Forelimb muscle (tissue), 1 donor: Measurements from ENCODE around the gene SLC22A17. TPM values are rescaled to one million over a fixed set of nuclear protein-coding genes. Genes with fewer than 3 reads are reported as not detected.

ENCODE experiments used
- DNase-seq: peaks from one replicate; pipeline ENCODE4 v3.0.0-alpha.2; 2013; ENCODE audit warnings: low read depth
- polyA plus RNA-seq: library from polyadenylated mRNA; unstranded; fragments of 120-200 nt; gene quantifications from one replicate; pipeline ENCODE4 v1.2.1, GENCODE V29; 2013; ENCODE audit not compliant: insufficient read length

SLC22A17 gene
- polyA plus RNA-seq, 1 donor, result 23.3 TPM

DNA sequence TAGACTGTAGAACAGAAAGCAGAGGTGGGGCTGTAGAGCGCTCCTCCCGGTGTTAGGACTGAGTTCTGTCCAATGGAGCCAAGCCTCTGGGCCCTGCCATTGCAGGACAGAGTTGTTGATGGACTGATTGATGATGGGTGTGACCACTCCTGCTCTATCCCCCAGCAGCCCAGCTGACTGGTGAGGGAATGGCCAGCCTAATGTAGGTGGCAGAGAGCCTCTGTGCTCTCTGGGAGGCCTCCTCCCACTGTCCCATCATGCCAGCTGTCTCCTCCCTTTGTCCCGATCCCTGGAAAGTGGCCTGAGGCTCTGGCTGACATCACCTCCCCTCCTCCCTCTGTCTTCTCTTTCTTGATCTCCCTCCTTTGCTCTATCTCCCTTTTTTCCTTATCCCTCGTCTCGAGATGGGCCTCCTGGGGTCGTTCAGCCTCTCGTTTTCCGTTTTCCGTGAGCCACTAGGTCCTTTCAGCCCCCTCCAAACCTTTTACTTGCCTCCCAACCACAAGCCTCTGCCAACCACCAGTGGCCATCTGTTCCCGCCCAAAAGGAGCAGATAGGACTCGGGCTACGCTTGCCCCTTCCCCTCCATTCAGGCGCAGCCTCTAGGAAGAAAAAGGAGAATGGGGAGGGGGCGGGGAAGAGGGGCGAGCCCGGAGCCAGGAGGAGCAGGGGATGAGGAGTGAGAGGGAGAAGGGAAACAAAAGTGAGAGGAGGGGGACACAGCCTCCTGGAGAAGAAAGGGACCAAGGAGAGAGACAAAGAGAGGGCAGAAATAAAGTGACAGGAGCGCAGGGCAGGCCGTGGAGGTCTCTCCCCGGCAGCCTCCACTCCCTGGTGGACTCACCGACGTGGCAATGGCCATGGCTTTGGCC lies 11.7 kb upstream of the SLC22A17 start:
- peak; percentile 34 for DNase-seq

DNA sequence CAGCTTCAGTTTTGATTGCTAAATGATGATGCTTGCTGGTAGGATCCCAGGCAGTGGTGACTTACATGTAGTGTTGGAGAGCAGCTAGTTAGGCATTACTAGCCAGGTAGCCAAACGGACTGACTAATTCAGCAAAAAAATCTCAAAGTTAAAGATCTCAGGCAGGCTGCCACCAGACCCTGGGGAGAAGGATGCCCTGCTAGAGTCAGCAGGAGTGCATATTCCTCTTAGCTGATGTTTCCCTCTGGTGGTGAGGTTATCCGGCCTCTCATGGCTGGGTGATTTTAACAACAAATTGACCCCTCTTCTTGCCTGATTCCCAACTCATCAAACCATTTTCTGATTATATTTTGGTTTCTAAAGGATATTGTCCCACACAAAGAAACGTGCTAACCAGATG lies 9.5 kb upstream of the SLC22A17 start:
- no peak for DNase-seq

DNA sequence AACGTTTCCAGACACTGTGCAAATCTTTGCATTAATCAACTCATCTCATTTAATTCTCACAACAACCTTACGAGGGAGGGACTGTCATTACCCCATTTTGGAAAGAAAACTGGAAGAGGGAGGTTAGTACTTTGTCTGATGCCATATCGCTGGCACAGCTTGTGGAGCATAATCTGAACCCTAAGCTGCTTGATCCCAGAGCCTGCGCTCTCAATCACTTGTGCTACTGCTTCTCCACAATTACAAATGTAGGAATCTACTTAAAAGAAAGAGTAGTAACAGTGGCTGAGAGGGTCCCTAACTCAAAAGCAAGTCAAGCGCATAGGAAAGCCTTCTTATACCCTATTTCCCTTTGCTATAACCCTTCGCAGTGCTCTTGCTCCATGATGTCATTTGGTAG lies 9.1 kb upstream of the SLC22A17 start:
- DNase-seq, result no peak

DNA sequence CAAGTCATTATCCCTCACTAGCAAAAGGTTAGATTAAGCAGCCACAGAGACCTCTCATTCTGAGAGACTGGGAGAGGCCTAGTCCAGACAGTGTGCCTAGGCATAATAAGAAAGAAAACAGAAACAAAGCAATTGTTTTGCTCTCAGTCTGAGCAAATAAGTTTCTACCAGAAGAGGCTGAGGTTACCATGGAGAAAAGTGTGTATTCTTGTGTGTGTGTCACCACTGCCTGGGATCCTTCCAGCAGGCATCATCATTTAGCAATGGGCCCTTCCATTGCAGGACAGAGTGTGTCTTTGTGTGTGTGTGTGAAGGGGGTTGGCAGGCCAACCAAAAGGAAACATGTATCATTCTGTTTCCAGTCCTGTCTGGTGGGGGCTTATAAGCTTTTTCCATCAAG lies 8.6 kb upstream of the SLC22A17 start:
- no peak for DNase-seq

DNA sequence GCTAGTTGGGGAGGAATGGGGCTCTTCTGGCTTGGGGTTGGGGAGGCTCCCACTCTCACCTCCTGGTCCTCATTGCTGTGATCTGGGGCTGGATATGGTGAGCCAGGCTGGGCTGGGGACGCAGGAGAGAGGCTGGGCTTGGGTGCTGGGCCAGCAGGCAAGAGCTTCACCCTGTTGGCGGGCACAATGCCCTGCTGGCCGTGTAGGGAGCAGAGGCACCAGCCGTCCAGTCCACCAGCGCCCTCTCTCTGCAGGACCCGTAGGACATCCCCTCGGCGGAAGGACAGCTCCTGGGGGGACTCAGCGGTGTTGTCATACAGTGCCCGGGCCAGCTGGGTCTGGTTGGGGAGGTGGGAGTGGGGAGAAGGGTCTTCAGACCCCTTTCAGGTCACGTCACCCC lies 7.8 kb upstream of the SLC22A17 start:
- DNase-seq, result no peak

DNA sequence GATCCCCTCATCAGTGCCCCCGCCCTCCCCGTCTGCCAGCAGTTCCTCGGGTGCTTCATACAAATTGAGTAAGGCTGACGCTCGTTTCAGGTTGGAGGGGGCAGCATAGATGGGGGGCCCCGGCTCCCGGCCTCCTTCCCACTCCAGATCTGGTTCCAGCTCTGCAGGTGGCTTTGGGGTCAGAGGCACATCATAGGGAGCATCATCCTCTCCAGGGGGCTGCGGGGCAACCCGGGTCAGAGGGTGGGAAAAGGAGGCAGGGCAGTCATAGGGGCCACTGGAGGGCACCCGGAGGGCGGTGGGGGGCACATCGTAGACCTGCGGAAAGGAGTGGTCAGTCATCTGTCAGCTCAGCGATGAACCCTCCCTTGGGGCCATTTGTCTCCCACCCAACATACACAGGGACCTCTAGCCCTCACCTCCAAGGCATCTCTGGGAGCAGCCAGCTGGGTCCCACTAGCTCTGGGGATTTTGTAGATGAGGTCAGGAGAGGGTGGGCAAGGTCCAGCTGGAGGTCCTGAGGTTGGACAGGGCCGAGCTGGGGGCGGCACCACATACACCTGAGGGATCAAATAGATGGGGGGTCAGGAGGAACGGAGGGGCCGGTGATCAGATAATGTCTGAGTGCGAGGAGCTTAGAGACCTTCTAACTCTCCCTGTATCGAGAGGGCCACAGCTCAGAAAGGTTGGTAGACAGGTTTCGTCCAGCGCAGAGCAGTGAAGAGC lies 7.2 kb upstream of the SLC22A17 start:
- no peak for DNase-seq

DNA sequence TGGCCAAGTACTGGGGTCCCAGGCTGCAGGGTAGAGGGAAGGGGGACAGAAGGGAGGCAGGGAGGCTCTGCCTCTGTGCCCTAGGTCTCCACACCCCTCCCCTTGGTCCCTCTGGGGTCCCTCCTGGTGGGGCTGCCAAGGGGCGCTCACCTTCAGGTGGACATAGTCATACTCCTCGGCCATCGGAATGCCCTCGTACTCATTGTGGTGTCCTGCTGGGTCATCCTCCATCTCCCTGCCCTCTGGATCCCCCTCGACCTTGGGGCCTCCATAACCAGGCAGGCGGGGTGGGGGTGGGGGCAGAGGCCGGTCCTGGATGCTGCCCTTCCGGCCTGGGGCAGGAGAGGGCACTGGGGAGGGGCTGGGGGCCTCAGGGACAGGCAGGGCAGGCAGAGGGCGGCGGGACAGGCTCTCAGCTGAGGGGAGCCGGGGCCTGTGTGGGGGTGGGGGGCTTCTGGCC lies 6.5 kb upstream of the SLC22A17 start:
- no peak for DNase-seq

DNA sequence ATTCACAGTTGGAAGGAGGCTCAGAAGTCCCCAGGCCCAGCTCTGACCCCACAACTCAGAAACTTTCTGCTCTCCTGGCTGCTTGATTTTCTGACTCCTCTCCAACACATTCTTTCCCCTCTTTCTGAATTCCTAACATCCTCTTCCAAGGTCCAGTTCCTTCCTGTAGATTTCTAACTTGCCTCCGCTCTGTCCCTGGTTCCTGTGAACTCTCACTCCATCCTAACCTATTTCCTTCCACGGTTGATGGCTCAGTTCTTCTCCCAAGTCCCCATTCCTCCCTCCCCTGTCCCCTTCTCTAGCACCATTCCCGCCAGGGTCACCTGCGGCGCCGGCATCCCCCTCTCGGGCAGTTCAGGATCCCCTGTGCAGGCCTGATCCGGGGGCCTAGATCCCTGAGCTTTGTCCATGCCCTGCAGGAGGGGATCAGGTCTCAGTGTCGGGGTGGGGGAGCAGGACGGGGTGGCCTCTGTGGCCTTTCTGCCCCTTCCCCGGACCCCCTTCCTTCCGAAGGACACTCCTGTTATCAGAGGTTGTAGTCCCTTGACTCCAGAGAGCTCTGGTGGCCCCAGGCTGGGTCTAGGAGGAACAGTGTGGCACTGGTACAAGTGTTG lies 6.0 kb upstream of the SLC22A17 start:
- DNase-seq, result no peak

DNA sequence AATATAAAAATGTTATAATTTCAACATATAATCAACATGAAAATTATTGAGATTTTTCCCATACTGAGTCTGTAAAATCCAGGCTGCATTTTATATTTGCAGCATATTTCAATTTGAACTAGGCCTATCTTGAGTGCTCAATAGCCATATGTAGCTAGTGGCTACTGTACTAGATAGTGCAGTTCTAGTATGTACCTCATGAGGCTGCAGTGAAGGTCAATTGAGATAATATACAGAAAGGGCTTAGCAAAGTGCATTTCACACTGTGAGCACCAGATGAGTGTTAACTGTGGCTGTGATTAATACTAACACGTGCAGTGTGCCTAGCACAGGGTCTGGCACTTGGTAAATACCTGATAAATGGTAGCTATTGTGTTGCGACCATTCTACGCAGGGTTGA lies 5.4 kb upstream of the SLC22A17 start:
- DNase-seq, result no peak

DNA sequence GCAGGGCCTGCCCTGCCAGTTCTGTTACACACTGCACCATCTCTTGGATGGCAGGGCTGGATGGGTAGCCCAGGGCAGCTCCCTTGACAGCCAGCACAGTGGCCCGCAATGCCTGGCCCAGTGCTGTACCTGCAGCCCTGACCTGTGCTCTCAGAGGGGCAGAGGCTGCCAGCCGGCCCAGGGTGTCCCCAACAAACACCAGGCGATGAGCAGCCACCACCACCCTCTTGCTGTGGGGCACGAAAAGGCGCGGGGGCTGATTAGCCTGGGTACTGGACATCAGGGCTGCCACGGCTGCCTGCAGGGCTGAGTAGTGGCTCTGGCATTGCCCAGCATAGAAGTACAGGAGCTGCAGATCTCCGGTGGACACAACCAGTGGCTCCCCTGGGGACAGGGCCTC lies 4.6 kb upstream of the SLC22A17 start:
- no peak for DNase-seq

DNA sequence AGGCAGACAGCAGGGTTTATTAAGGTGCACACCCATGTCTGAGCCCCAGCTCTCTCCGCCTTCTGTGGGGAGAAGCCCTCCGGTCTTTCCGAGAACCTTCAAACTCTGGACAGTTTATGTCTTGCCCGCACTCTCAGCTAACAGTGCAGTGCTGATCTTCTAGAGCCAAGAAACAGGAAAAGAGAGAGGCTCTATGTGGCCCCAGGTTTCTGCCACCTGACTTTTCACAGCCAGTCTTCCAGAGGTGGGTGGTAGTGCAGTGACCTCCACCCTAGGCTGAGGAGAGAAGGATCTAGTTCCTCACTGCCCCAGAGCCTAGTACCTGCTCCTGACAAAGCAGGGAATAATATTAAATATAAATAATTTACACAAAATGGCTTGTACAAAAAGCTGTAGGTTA lies 4.0 kb upstream of the SLC22A17 start:
- no peak for DNase-seq

DNA sequence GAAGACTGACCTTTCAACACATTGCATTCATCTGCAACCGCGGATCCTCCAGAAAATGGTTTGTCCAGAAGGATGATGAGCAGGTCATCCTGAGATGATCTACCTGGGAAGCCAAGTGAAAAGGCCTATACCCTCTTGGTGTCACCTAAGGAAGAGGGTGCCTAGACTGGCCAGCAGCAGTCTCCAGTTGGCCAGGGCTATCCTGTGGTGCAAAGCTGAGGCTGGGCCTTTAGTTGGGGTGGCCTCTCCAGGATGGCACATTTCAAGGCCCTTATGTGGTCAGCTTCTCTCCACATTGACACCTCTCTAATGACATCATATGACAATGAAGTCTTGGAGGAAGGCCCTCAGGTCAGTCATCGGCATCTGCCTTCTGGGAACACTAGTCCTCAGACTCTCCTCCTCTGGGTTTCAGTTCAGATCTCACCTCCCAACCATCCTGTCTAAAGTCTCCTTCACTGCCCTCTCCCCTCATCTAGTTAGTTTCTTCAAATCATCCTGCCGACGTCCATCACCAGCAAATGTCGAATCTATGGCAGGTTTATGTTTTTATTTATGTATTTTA lies 3.3 kb upstream of the SLC22A17 start:
- no peak for DNase-seq

DNA sequence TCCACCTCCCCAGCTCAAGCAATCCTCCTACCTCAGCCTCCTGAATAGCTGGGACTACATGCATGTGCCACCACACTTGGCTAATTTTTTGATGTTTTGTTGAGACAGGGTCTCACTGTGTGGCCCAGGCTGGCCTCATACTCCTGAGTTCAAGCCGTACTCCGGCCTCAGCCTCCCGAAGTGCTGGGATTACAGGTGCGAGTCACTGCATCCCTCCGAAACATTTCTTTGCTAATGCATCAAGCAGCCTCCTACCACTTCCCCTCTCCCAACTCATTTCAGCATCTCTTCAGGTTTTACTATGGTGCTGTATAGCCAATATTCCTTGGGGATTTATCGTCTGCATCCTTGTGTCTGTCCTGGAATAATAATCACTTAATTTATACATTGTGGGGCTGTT lies 2.3 kb upstream of the SLC22A17 start:
- DNase-seq, result no peak

DNA sequence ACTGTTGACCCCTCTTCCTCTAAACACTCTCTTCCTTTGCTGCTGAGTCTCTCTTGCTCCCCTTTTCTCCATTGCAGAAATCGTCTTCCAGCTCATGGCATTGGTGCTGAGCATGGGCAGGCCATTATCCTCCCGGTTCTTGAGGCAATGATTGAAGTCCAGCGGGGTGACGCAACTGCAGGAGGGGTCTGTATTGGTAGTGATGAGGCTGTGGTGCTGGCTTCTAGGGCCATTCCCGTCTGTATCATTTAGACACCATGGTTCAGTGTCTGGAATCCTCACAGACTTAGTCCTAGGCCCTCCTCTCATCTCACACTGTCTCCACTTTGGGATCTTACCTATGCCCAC lies 720 bp upstream of the SLC22A17 start:
- DNase-seq, result no peak

DNA sequence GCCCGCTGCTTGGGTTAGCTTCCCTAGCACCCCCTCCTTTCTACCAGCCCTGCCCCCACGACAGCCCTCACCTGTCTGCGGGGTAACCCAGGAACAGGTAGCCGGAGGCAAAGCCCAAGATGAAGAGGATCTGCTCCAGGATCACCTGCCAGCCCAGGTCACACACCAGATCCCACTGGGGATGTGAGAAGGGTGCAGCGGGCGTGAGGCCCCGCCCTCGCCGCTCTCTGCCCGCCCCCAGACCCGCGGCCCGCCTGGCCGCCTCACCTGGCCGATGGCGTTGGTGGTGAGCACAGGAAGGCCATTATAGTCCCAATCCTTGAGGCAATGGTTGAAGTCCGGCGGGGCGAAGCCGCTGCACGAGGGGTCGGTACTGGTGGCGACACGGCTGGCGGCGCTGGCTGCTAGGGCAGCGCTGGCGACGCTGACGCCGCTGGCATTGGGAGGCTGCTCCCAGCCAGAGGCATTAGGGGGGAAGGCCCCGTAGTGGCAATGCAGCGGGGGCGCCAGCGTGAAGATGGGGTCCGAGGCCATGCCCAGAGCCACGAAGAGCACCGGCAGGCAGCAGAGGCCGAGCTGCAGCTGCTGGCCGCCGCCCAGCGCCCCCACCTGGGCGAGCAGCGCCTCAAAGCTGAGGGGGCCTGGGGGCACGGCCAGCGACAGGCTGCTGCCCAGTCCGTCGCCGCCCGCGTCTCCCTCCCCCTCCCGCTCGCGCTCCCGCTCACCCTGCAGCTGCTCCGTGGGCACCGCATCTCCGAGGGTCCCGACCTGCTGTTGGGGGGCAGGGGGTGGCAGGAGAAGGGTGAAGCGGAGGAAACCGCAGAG lies 794 bp downstream of the SLC22A17 start:
- DNase-seq, result no peak

DNA sequence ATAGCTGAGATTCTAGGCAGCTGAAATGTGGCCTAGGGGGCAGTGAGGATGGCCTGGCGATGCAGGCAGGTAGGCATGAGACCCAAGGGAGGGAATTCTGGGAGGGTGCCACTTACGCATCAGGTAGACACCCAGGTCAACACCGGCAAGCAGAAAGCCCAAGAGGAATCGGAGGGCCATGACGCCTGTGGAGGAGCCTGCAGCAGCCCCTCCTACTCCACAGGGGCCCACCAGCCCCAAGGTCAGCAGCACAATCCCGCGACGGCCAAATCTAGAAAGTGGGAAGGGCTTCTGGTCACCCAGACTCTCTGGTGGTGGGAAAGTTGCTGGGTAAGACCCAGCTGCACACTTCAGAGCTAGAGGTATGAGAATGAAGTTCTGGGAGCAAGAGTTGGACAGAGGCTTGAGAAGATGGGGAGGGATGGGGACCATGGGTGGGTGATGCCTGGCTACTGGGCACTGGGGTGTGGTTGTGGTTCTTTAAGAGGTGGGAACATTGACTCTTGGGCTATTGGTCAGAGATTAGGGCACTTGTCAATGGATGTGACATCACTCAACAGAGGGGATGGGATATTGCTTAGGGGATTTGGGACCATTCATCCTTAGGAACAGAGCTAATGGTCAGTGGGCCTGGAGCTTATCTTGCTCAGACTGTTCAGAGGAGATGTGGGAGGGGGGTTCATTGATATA lies 3.4 kb downstream of the SLC22A17 start:
- DNase-seq, result no peak

DNA sequence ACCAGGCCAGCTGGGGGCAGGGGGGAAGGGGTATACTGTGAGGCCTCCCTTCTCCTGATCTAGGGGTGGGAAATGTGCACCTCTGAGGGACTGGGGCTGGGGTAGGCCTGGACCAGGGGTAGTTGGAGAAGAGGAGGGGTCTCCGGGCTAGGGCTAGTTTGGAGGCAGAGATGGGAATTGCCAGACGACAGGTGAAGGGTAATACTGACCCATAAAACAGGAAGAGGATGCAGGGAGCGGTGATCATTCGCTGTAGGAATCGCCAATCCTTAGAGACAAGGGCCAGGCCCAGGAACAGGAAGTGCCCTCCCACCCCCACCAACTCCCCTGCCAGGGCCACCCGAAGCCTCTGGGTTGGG lies 4.4 kb downstream of the SLC22A17 start:
- no peak for DNase-seq

DNA sequence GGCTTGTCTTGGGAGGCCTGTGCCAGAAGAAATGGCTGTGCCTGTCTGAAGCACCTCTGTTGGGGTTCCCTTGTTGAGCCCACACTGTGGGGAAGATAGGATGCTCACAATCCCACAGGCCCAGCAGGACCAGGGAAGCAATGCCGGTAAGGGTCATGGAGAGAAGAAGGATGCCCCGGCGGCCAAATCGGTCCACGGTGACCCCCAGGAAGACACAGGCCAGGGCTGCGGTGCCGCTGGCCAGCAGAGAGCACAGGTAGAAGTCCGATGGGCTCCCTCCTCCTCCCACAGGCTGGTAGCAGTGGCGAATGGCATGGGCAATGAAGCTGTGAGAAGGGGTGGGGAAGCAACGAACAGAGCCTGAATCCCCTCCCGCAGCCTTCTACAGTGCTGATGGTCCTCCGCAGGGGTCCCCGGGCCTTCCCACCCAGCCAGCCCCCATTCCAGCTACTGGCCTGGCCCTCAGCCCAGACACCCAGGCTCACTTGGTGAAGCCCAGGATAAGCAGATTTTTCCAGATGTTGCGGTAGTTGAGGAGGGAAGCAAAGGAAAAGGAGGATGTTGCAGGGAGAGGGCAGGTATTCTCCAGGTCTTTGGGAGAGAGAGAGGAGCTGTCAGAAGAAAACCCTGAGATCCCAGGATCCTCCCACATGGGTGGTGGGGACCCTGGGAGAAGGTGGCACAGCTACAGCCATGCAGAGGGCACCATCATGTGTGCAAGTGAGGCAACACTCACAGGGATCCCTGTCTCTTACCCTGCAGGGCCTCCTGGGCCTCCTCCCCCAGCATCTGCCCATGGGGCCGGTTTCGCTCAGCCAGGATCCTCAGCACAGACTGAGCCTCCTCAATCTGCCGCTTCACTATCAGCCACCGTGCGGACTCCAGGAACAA lies 5.0 kb downstream of the SLC22A17 start:
- DNase-seq, result no peak

DNA sequence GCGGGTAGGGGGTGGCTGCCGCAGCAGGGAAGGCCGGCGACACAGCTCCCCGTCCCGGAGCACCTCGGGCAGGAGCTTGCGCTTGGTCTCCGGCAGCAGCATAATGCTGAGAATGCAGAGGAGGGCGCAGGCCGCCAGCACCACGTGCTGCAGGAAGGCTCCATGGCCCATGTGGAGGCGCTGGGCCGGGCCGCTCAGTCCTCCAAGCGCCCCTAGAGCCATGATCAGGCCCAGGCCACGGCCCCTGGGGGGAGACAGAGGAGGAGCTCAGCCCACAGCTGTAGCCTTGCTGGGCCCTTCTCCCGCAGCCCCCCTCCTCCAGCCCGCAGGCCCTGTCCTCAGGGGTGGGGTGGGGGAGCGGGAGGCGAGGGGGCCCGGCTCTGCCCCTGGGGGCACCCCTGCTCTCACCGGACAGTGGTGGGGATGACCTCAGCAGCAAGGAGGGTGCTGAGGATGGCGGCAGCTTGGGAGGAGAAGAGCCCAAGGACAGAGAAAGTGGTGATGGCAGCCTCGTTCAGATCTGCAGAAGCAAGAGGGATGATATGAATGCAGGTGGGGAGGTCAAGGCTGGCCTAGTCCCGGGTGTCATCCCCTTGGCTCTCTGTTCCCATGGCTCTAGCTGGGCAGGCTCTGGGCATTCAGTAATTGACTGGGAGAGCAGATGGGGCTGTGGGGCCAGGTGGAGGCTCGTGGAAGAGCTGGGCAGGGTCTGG lies 5.8 kb downstream of the SLC22A17 start:
- DNase-seq, result no peak
